SW480 (cell line): ENCODE data around the gene VPS37B.
"Not testable (repeated sequence)": the region's sequence is repeated elsewhere in the genome, so short reads cannot be mapped to it uniquely, and the experiment has no call there.

Source experiments
- DNase-seq: peaks from one replicate; pipeline ENCODE4 v3.0.0-alpha.2; 2016; ENCODE audit warnings: low spot score

VPS37B gene

GRCh38 chr12:122882908-122883558, 12.9 kb downstream of the VPS37B start:
- no peak for DNase-seq

- no peak for DNase-seq
Measured at GRCh38 chr12:122880668-122881067, 15.3 kb downstream of the VPS37B start.

- no peak for DNase-seq
Measured at GRCh38 chr12:122880155-122880667, 15.7 kb downstream of the VPS37B start.

- no peak for DNase-seq
Measured at GRCh38 chr12:122878780-122879612, 16.9 kb downstream of the VPS37B start.

- no peak for DNase-seq
Measured at GRCh38 chr12:122876731-122877130, 19.2 kb downstream of the VPS37B start.

GRCh38 chr12:122876281-122876680, 19.6 kb downstream of the VPS37B start:
- DNase-seq = not testable (repeated sequence)

- no peak for DNase-seq
Measured at GRCh38 chr12:122875590-122876220, 20.2 kb downstream of the VPS37B start.

GRCh38 chr12:122874081-122874480, 21.8 kb downstream of the VPS37B start:
- no peak for DNase-seq

GRCh38 chr12:122873540-122873939, 22.4 kb downstream of the VPS37B start:
- no peak for DNase-seq

- DNase-seq = no peak
Measured at GRCh38 chr12:122872815-122873361, 23.0 kb downstream of the VPS37B start.

GRCh38 chr12:122871851-122872780, 23.8 kb downstream of the VPS37B start:
- no peak for DNase-seq

GRCh38 chr12:122870867-122871664, 24.9 kb downstream of the VPS37B start:
- DNase-seq = no peak

GRCh38 chr12:122870163-122870842, 25.6 kb downstream of the VPS37B start:
- DNase-seq = no peak

GRCh38 chr12:122869207-122869973, 26.5 kb downstream of the VPS37B start:
- no peak for DNase-seq

- DNase-seq = no peak
Measured at GRCh38 chr12:122868471-122869177, 27.3 kb downstream of the VPS37B start.

GRCh38 chr12:122867691-122868461, 28.0 kb downstream of the VPS37B start:
- no peak for DNase-seq

GRCh38 chr12:122866950-122867607, 28.8 kb downstream of the VPS37B start:
- no peak for DNase-seq
